HCT116 (cell line): ENCODE data around the gene CHML. TPM values are rescaled to one million over a fixed set of nuclear protein-coding genes. Genes with fewer than 3 reads are reported as not detected.
A peak's percentile ranks its signal among the peaks of the same experiment; 100 is the strongest.

Experiments used
- ATAC-seq: fragments of 200-7000 bp; cut with Tn5 transposase; 2 replicates; pipeline ENCODE4 v1.9.1; 2020; ENCODE audit warnings: mild to moderate bottlenecking, moderate library complexity
- BruUV-seq: library from RNA; stranded (reverse); fragments of 400-500 nt; replicated peaks from 2 replicates; lab custom pipeline; 2021; lab: Mats Ljungman, UMichigan
- CTCF ChIA-PET: fragments of 300-600 bp; sonication (Branson Sonifier 250); formaldehyde crosslinking; loops from one replicate; lab custom pipeline; 2021; ENCODE audit warnings: antibody characterized with exemption; lab: Charles Lee
- POLR2A ChIA-PET: fragments of 300-600, 350-600 bp; sonication (Branson Sonifier 250); formaldehyde crosslinking; loops from one replicate; lab custom pipeline; 2021; ENCODE audit warnings: antibody characterized with exemption; lab: Charles Lee
- RAD21 ChIA-PET, 2 experiments: fragments of 300-600 bp; sonication (Branson Sonifier 250); formaldehyde crosslinking; loops; one replicate each; lab custom pipeline; 2023; ENCODE audit warnings: low total read pairs in 2 of 2; ENCODE audit not compliant: uncharacterized antibody in 2 of 2, unreplicated experiment in 2 of 2, low non-redundant PET in 1 of 2; lab: Charles Lee
- DNase-seq: peaks from one replicate; pipeline ENCODE4 v3.0.0-alpha.2; 2010; ENCODE audit warnings: low read depth, low spot score
- H2AFZ ChIP-seq: fragments of 200-600 bp; shearing (Covaris generic), sonication (generic); 2 replicates; pipeline ENCODE4 v1.6.1; 2017; ENCODE audit warnings: low read depth, mixed run types, mixed read lengths, antibody characterized with exemption, low read length; ENCODE audit not compliant: poor library complexity, severe bottlenecking
- H3K27ac ChIP-seq: 2 replicates; pipeline ENCODE4 v1.5.1; 2012; ENCODE audit warnings: low read depth, low read length
- H3K27me3 ChIP-seq: fragments of 200-600 bp; sonication (generic); 2 replicates; pipeline ENCODE4 v1.6.1; 2016; ENCODE audit warnings: mixed run types, low read length, mixed read lengths; ENCODE audit not compliant: insufficient read depth
- H3K36me3 ChIP-seq, 2 experiments: fragments of 200-500 bp in 1 of 2; fragments of 200-600 bp in 1 of 2; sonication (Bioruptor generic) in 1 of 2; sonication (generic) in 1 of 2; 2 replicates each; pipeline versions ENCODE4 v1.5.1 to v1.6.1; 2014 to 2016; ENCODE audit warnings: low read length in 2 of 2, inconsistent platforms in 1 of 2, mixed read lengths in 1 of 2, mixed run types in 1 of 2; ENCODE audit not compliant: insufficient read depth in 2 of 2, control insufficient read depth in 1 of 2
- H3K4me1 ChIP-seq, 2 experiments: fragments of 200-600 bp in 1 of 2; sonication (generic) in 1 of 2; 2 replicates each; pipeline versions ENCODE4 v1.5.1 to v1.6.1; 2012 to 2017; ENCODE audit warnings: low read length in 2 of 2, inconsistent platforms in 1 of 2, mild to moderate bottlenecking in 1 of 2, mixed read lengths in 1 of 2, mixed run types in 1 of 2, moderate library complexity in 1 of 2; ENCODE audit not compliant: insufficient read depth in 2 of 2, control insufficient read depth in 1 of 2
- H3K4me2 ChIP-seq: fragments of 200-600 bp; sonication (generic); 2 replicates; pipeline ENCODE4 v1.6.1; 2017; ENCODE audit warnings: mixed run types, low read length, mixed read lengths
- H3K4me3 ChIP-seq, 2 experiments: fragments of 200-600 bp in 1 of 2; sonication (generic) in 1 of 2; replicated peaks in 1 of 2; 2 replicates each; pipeline ENCODE4 v1.5.1; 2011 to 2016; ENCODE audit warnings: low read length in 2 of 2, control low read depth in 1 of 2, low read depth in 1 of 2, mild to moderate bottlenecking in 1 of 2, mixed read lengths in 1 of 2, mixed run types in 1 of 2
- H3K79me2 ChIP-seq: fragments of 200-600 bp; sonication (generic); 2 replicates; pipeline ENCODE4 v1.6.1; 2017; ENCODE audit warnings: mild to moderate bottlenecking, mixed run types, low read length, moderate library complexity, mixed read lengths; ENCODE audit not compliant: insufficient read depth
- H3K9ac ChIP-seq: fragments of 200-600 bp; sonication (generic); 2 replicates; pipeline ENCODE4 v1.6.1; 2016; ENCODE audit warnings: low read length, mixed read lengths
- H3K9me2 ChIP-seq: fragments of 200-600 bp; sonication (generic), shearing (Covaris generic); 2 replicates; pipeline ENCODE4 v1.6.1; 2017; ENCODE audit warnings: mixed run types, mild to moderate bottlenecking, moderate library complexity; ENCODE audit not compliant: insufficient read depth
- H3K9me3 ChIP-seq, 2 experiments: fragments of 200-500 bp in 1 of 2; fragments of 200-600 bp in 1 of 2; sonication (Bioruptor generic) in 1 of 2; sonication (generic) in 1 of 2; 2 replicates each; pipeline ENCODE4 v1.6.1; 2014 to 2017; ENCODE audit warnings: low read length in 2 of 2, mixed read lengths in 2 of 2, inconsistent platforms in 1 of 2, low read depth in 1 of 2, mild to moderate bottlenecking in 1 of 2, mixed run types in 1 of 2, moderate library complexity in 1 of 2; ENCODE audit not compliant: control insufficient read depth in 1 of 2, insufficient read depth in 1 of 2
- H4K20me1 ChIP-seq: fragments of 200-600 bp; sonication (generic), shearing (Covaris generic); 2 replicates; pipeline ENCODE4 v1.6.1; 2017; ENCODE audit warnings: mixed run types, mild to moderate bottlenecking, moderate library complexity; ENCODE audit not compliant: insufficient read depth
- ATF3 ChIP-seq: IDR thresholded peaks from 2 replicates; pipeline ENCODE4 v1.6.1; 2012
- MAX ChIP-seq: IDR thresholded peaks from 2 replicates; pipeline ENCODE4 v1.6.1; 2012
- POLR2AphosphoS5 ChIP-seq: IDR thresholded peaks from 2 replicates; pipeline ENCODE4 v1.6.1; 2011; ENCODE audit warnings: mild to moderate bottlenecking, low read depth, low read length, moderate library complexity
- SIN3A ChIP-seq: IDR thresholded peaks from 2 replicates; pipeline ENCODE4 v1.6.1; 2012; ENCODE audit warnings: low read depth
- SRF ChIP-seq: IDR thresholded peaks from 2 replicates; pipeline ENCODE4 v1.6.1; 2012; ENCODE audit warnings: low read depth
- intact Hi-C: fragments of 100-400 bp; cut with micrococcal nuclease; formaldehyde crosslinking; loops from 2 replicates; pipeline ENCODE4 v1.10.0; 2022
- total RNA-seq: library from RNA; stranded (reverse); gene quantifications from one replicate; pipeline ENCODE4 v1.2.1, GENCODE V29; 2021; ENCODE audit not compliant: unreplicated experiment

CHML gene
- total RNA-seq, 1 experiment from 2014 or later: 9.7 TPM

GRCh38 chr1:241639623-241640148 is 483 bp downstream of the CHML start (continued):
- no peak; the same call in 1 of the 2 replicates for TF ChIP-seq MAX

- peak overlapping the region; percentile 75 to 88 for H3K4me3 ChIP-seq
- peaks cover 21% of the 10 kb centered on the region; the same call in 1 of the 2 replicates for H3K79me2 ChIP-seq
- ChIA-PET RAD21 (no interaction called here), POLR2A (no interaction called here), CTCF (no interaction called here)
- no peaks in the 10 kb centered on the region for H3K9me2 ChIP-seq
- TF ChIP-seq SIN3A (no peak), SRF (0 out of 2 replicates have a peak, but pooled peaks have one; percentile 9)
- peak overlapping the region; percentile 81 for H3K4me2 ChIP-seq
- H3K9me3 ChIP-seq: no peaks in the 10 kb centered on the region
- no peak overlapping the region for H3K27ac ChIP-seq
- H3K27me3 ChIP-seq: no peaks in the 10 kb centered on the region
- no peaks in the 10 kb centered on the region for H4K20me1 ChIP-seq
- peaks cover 5 to 29% of the 10 kb centered on the region in 2 experiments; a peak in 3 of 4 replicates for H3K4me1 ChIP-seq
- BruUV-seq: TSS peak; percentile 55
- no peak overlapping the region for H2AFZ ChIP-seq
- peaks cover 7 to 11% of the 10 kb centered on the region in 2 experiments; a peak in 3 of 4 replicates for H3K36me3 ChIP-seq
- ATAC-seq (no peak), DNase-seq (no peak)
- H3K9ac ChIP-seq: peak overlapping the region; percentile 74
- intact Hi-C loops: no loop called here
Measured at GRCh38 chr1:241638909-241639622, 1.1 kb downstream of the CHML start.

- RAD21 ChIA-PET: no interaction called here
- peaks cover 21% of the 10 kb centered on the region; the same call in 1 of the 2 replicates for H3K79me2 ChIP-seq
- ATAC-seq (no peak), DNase-seq (no peak)
- no TSS peak for BruUV-seq
- no peak overlapping the region for H3K9ac ChIP-seq
- peaks cover 7 to 11% of the 10 kb centered on the region in 2 experiments; a peak in 3 of 4 replicates for H3K36me3 ChIP-seq
- H3K9me3 ChIP-seq: no peaks in the 10 kb centered on the region
- H3K27me3 ChIP-seq: no peaks in the 10 kb centered on the region
- CTCF ChIA-PET: no interaction called here
- H3K4me3 ChIP-seq: no peak overlapping the region
- POLR2A ChIA-PET: no interaction called here
- no peak overlapping the region for H3K27ac ChIP-seq
- no peak overlapping the region for H2AFZ ChIP-seq
- no peak for TF ChIP-seq POLR2AphosphoS5
- no peak for TF ChIP-seq ATF3
- no peak overlapping the region; the same call in 1 of the 2 replicates for H3K4me2 ChIP-seq
- H3K9me2 ChIP-seq: no peaks in the 10 kb centered on the region
- H4K20me1 ChIP-seq: no peaks in the 10 kb centered on the region
- intact Hi-C loops: no loop called here
- H3K4me1 ChIP-seq: peaks cover 5 to 29% of the 10 kb centered on the region in 2 experiments; a peak in 3 of 4 replicates
Measured at GRCh38 chr1:241638099-241638682, 2.0 kb downstream of the CHML start.
